K562 (cell line): ENCODE data around the gene PCF11. TPM values are rescaled to one million over a fixed set of nuclear protein-coding genes. Genes with fewer than 3 reads are reported as not detected.

Experiments used
- CC2D1A ChIP-seq: fragments of 450-650 bp; IDR thresholded peaks from 2 replicates; pipeline ENCODE4 v1.6.1; 2017; ENCODE audit warnings: mild to moderate bottlenecking
- CREBBP ChIP-seq: IDR thresholded peaks from one replicate; pipeline ENCODE4 v1.6.1; 2012; ENCODE audit warnings: low read depth, mild to moderate bottlenecking, control low read depth, inconsistent platforms, low read length
- DMBX1 ChIP-seq: fragments of 250-450 bp; sonication (Bioruptor Pico); IDR thresholded peaks from 2 replicates; pipeline ENCODE4 v1.8.0; 2022; ENCODE audit warnings: inconsistent platforms, mild to moderate bottlenecking, moderate library complexity, borderline replicate concordance
- HDAC2 ChIP-seq: fragments of 450-650 bp; IDR thresholded peaks from 2 replicates; pipeline ENCODE4 v1.6.1; 2016; ENCODE audit warnings: mild to moderate bottlenecking
- MTA3 ChIP-seq: fragments of 450-650 bp; formaldehyde crosslinking; IDR thresholded peaks from 2 replicates; pipeline ENCODE4 v1.6.1; 2017; ENCODE audit warnings: mild to moderate bottlenecking, borderline replicate concordance
- NR4A1 ChIP-seq, 2 experiments: fragments of 250-450 bp in 1 of 2; fragments of 450-650 bp in 1 of 2; sonication (Bioruptor Pico) in 1 of 2; IDR thresholded peaks; 2 replicates each; pipeline versions ENCODE4 v1.4.0 to v1.6.1; 2016 to 2020; ENCODE audit warnings: mild to moderate bottlenecking in 2 of 2, missing compliant biosample characterization in 1 of 2, missing genetic modification characterization in 1 of 2, moderate library complexity in 1 of 2
- NUFIP1 ChIP-seq: fragments of 450-650 bp; IDR thresholded peaks from 2 replicates; pipeline ENCODE4 v1.6.1; 2018; ENCODE audit not compliant: partially characterized antibody
- RFX7 ChIP-seq: fragments of 250-450 bp; sonication (Bioruptor Pico); IDR thresholded peaks from 2 replicates; pipeline ENCODE4 v1.5.1; 2021; ENCODE audit warnings: mild to moderate bottlenecking
- SMARCA4 ChIP-seq: fragments of 450-650 bp; IDR thresholded peaks from 2 replicates; pipeline ENCODE4 v1.6.1; 2016
- ZNF77 ChIP-seq: fragments of 250-450 bp; sonication (Bioruptor Pico); IDR thresholded peaks from 2 replicates; pipeline ENCODE4 v1.5.0; 2020
- polyA plus RNA-seq, 8 experiments: library from polyadenylated mRNA; depleted of rRNA in 4 of 8; stranded (reverse) in 5 of 8; unstranded in 3 of 8; fragments of >200 nt; fragmentation: Nextera tagmentation in 2 of 8; fragmentation: Illumina TruSeq in 1 of 8; extraction: Ambion mirVana in 2 of 8; extraction: Trizol in 1 of 8; gene quantifications; 2 replicates each; pipeline versions ENCODE4 v1.2.1 to v1.2.3, GENCODE V29; 2011 to 2014; ENCODE audit warnings: inconsistent platforms in 1 of 8, missing spikeins in 1 of 8
- total RNA-seq, 7 experiments: library from RNA; depleted of rRNA in 6 of 7; stranded (reverse); fragments of >200 nt in 6 of 7; fragmentation: Illumina TruSeq in 2 of 7; extraction: Trizol in 2 of 7; gene quantifications; 2 replicates each; pipeline versions ENCODE4 v1.2.1 to v1.2.3, GENCODE V29; 2011 to 2021; ENCODE audit warnings: low replicate concordance in 1 of 7
- TF ChIP-seq, protein P1 (sequence below): fragments of 250-450 bp; sonication (Bioruptor Pico); IDR thresholded peaks from 2 replicates; pipeline ENCODE4 v1.4.0; 2020
- TF ChIP-seq, protein P2 (sequence below): sonication (generic); formaldehyde crosslinking; IDR thresholded peaks from 2 replicates; pipeline ENCODE4 v1.8.0; 2022; ENCODE audit warnings: mild to moderate bottlenecking, missing genetic modification reagents
- TF ChIP-seq, protein P3 (sequence below): fragments of 450-650 bp; formaldehyde crosslinking; IDR thresholded peaks from 2 replicates; pipeline ENCODE4 v1.4.0; 2022; ENCODE audit warnings: missing genetic modification characterization
- TF ChIP-seq, protein P4 (sequence below): sonication (generic); formaldehyde crosslinking; IDR thresholded peaks from 2 replicates; pipeline ENCODE4 v1.8.0; 2022; ENCODE audit warnings: mild to moderate bottlenecking, missing genetic modification reagents, borderline replicate concordance

Gene PCF11
- total and polyA plus RNA-seq, 9 of the 15 experiments (the other 6 are each of a cell fraction or from before 2014, with no cell fraction given): 9.3 to 91.6 (median 54.4) TPM

DNA sequence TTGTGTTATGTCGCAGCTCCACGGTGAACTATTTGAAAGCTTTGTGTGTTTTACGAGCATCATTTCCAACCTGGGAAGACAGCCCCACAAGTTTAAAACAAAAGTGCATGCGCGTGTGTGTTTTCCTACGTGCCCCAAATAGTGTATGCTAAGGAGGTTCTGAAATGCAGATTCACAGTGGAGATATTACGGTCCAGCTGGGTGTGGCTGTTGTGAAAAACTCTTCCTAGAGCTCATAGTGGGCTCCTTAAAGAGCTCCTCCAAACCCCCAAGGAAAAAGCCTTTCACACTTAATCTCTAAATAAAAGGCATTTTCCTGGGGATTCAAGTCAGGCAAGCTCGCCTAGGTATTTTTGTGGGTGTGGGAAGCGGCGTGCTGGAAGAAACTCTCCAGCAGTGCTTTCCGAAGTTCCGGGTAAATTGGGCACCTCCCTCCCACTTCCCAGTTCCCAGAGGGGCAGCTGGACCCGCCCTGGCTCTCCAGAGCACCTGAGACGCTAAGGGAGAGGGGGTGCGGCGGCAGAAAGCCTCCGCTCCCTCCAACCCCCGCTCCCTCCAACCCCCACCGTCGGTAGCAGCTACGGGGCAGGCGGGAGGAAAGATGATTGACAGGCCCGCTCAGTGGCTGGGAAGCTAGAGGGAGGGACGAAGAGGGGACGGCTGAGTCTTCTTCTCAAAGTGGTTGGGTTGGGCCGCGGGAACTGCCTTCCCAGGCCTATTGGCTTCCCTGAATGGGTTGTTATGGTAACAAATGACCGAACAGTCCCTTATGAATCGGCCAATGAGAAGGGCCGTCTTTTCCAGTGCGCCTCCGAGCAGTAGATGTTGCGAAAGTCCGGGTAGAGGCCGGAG lies 561 bp upstream of the PCF11 start (continued):
- TF ChIP-seq, protein P1, sequence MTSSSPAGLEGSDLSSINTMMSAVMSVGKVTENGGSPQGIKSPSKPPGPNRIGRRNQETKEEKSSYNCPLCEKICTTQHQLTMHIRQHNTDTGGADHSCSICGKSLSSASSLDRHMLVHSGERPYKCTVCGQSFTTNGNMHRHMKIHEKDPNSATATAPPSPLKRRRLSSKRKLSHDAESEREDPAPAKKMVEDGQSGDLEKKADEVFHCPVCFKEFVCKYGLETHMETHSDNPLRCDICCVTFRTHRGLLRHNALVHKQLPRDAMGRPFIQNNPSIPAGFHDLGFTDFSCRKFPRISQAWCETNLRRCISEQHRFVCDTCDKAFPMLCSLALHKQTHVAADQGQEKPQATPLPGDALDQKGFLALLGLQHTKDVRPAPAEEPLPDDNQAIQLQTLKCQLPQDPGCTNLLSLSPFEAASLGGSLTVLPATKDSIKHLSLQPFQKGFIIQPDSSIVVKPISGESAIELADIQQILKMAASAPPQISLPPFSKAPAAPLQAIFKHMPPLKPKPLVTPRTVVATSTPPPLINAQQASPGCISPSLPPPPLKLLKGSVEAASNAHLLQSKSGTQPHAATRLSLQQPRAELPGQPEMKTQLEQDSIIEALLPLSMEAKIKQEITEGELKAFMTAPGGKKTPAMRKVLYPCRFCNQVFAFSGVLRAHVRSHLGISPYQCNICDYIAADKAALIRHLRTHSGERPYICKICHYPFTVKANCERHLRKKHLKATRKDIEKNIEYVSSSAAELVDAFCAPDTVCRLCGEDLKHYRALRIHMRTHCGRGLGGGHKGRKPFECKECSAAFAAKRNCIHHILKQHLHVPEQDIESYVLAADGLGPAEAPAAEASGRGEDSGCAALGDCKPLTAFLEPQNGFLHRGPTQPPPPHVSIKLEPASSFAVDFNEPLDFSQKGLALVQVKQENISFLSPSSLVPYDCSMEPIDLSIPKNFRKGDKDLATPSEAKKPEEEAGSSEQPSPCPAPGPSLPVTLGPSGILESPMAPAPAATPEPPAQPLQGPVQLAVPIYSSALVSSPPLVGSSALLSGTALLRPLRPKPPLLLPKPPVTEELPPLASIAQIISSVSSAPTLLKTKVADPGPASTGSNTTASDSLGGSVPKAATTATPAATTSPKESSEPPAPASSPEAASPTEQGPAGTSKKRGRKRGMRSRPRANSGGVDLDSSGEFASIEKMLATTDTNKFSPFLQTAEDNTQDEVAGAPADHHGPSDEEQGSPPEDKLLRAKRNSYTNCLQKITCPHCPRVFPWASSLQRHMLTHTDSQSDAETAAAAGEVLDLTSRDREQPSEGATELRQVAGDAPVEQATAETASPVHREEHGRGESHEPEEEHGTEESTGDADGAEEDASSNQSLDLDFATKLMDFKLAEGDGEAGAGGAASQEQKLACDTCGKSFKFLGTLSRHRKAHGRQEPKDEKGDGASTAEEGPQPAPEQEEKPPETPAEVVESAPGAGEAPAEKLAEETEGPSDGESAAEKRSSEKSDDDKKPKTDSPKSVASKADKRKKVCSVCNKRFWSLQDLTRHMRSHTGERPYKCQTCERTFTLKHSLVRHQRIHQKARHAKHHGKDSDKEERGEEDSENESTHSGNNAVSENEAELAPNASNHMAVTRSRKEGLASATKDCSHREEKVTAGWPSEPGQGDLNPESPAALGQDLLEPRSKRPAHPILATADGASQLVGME (CRISPR knock-in tag): no peak
- no peak for TF ChIP-seq NR4A1 (CRISPR knock-in tag; IDR thresholded peaks at IDR 0.05)
- TF ChIP-seq NR4A1 (tag; IDR thresholded peaks at IDR 0.05): no peak
- TF ChIP-seq DMBX1: no peak
- TF ChIP-seq NUFIP1: no peak
- no peak; the same call in 1 of the 2 replicates for TF ChIP-seq CC2D1A
- 0 out of 2 replicates have a peak, but pooled peaks have one; percentile 44 for TF ChIP-seq SMARCA4
- TF ChIP-seq, protein P2, sequence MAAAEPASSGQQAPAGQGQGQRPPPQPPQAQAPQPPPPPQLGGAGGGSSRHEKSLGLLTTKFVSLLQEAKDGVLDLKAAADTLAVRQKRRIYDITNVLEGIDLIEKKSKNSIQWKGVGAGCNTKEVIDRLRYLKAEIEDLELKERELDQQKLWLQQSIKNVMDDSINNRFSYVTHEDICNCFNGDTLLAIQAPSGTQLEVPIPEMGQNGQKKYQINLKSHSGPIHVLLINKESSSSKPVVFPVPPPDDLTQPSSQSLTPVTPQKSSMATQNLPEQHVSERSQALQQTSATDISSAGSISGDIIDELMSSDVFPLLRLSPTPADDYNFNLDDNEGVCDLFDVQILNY (CRISPR knock-in tag): no peak
- TF ChIP-seq HDAC2: no peak; the same call in 1 of the 2 replicates
- no peak for TF ChIP-seq CREBBP
- TF ChIP-seq ZNF77 (CRISPR knock-in tag): no peak
- TF ChIP-seq RFX7 (CRISPR knock-in tag): no peak
- TF ChIP-seq, protein P3, sequence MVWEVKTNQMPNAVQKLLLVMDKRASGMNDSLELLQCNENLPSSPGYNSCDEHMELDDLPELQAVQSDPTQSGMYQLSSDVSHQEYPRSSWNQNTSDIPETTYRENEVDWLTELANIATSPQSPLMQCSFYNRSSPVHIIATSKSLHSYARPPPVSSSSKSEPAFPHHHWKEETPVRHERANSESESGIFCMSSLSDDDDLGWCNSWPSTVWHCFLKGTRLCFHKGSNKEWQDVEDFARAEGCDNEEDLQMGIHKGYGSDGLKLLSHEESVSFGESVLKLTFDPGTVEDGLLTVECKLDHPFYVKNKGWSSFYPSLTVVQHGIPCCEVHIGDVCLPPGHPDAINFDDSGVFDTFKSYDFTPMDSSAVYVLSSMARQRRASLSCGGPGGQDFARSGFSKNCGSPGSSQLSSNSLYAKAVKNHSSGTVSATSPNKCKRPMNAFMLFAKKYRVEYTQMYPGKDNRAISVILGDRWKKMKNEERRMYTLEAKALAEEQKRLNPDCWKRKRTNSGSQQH (CRISPR knock-in tag): no peak
- TF ChIP-seq, protein P4, sequence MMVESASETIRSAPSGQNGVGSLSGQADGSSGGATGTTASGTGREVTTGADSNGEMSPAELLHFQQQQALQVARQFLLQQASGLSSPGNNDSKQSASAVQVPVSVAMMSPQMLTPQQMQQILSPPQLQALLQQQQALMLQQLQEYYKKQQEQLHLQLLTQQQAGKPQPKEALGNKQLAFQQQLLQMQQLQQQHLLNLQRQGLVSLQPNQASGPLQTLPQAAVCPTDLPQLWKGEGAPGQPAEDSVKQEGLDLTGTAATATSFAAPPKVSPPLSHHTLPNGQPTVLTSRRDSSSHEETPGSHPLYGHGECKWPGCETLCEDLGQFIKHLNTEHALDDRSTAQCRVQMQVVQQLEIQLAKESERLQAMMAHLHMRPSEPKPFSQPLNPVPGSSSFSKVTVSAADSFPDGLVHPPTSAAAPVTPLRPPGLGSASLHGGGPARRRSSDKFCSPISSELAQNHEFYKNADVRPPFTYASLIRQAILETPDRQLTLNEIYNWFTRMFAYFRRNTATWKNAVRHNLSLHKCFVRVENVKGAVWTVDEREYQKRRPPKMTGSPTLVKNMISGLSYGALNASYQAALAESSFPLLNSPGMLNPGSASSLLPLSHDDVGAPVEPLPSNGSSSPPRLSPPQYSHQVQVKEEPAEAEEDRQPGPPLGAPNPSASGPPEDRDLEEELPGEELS (CRISPR knock-in tag): no peak
- TF ChIP-seq MTA3: peak; percentile 48; the same call in 1 of the 2 replicates
